SK-N-SH (cell line): ENCODE data around the gene ARL4A.

ENCODE experiments used
- CHD2 ChIP-seq: fragments of 150-350 bp; IDR thresholded peaks from 2 replicates; pipeline ENCODE4 v1.6.1; 2018; ENCODE audit warnings: low read length; ENCODE audit not compliant: partially characterized antibody
- CTCF ChIP-seq: fragments of 200-600 bp; sonication (generic); IDR thresholded peaks from 2 replicates; pipeline ENCODE4 v1.6.1; 2017; ENCODE audit warnings: antibody characterized with exemption, mild to moderate bottlenecking, moderate library complexity
- ELF1 ChIP-seq: IDR thresholded peaks from 2 replicates; pipeline ENCODE4 v1.4.0; 2012
- EZH2phosphoT487 ChIP-seq: fragments of 200-600 bp; sonication (generic); IDR thresholded peaks from 2 replicates; pipeline ENCODE4 v1.6.1; 2017; ENCODE audit warnings: low read depth, mixed run types, mild to moderate bottlenecking, antibody characterized with exemption, moderate library complexity, borderline replicate concordance
- GABPA ChIP-seq: IDR thresholded peaks from 2 replicates; pipeline ENCODE4 v1.4.0; 2012; ENCODE audit warnings: low read depth, mild to moderate bottlenecking
- IRF3 ChIP-seq: fragments of 150-350 bp; IDR thresholded peaks from 2 replicates; pipeline ENCODE4 v1.6.1; 2016; ENCODE audit warnings: mild to moderate bottlenecking, low read depth, low read length
- POLR2AphosphoS5 ChIP-seq: IDR thresholded peaks from 2 replicates; pipeline ENCODE4 v1.6.1; 2012; ENCODE audit warnings: low read depth, low read length
- RAD21 ChIP-seq: IDR thresholded peaks from 2 replicates; pipeline ENCODE4 v1.6.1; 2012; ENCODE audit warnings: mild to moderate bottlenecking, low read length
- TEAD4 ChIP-seq: IDR thresholded peaks from 2 replicates; pipeline ENCODE4 v1.4.0; 2012; ENCODE audit warnings: mild to moderate bottlenecking, borderline replicate concordance; ENCODE audit not compliant: insufficient read depth
- YY1 ChIP-seq: IDR thresholded peaks from 2 replicates; pipeline ENCODE4 v1.4.0; 2012; ENCODE audit warnings: low read depth, mild to moderate bottlenecking
- TF ChIP-seq, protein P1 (sequence below): IDR thresholded peaks from 2 replicates; pipeline ENCODE4 v1.6.1; 2012; ENCODE audit warnings: mild to moderate bottlenecking, low read depth, low read length, moderate library complexity
- TF ChIP-seq, protein P2 (sequence below): IDR thresholded peaks from 2 replicates; pipeline ENCODE4 v1.4.0; 2012; ENCODE audit warnings: low read depth, borderline replicate concordance

DNA sequence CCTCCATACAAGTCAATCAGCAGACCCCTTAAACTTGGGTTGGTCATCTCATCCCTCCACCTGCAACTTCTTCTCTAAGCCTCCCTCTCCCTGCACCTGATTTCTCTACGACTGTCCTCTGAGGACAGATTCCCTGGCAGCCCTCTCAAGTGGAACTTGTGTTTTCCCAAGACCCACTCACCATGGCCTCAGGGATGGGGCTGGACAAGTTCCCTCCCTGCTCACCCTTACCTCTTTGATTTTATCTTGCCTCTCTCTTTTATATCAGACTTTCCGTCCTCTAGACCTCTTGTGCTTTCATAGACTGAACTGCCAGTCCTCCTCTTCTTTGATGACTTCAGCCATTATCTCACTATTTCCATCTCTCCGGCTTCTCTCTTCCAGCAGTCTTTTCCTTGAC, 46.2 kb upstream of the ARL4A start:
- TF ChIP-seq CTCF (no peak), GABPA (no peak), POLR2AphosphoS5 (no peak), ELF1 (no peak), RAD21 (no peak), IRF3 (no peak), YY1 (no peak), EZH2phosphoT487 (no peak), TEAD4 (no peak), CHD2 (no peak)
- TF ChIP-seq, protein P1, sequence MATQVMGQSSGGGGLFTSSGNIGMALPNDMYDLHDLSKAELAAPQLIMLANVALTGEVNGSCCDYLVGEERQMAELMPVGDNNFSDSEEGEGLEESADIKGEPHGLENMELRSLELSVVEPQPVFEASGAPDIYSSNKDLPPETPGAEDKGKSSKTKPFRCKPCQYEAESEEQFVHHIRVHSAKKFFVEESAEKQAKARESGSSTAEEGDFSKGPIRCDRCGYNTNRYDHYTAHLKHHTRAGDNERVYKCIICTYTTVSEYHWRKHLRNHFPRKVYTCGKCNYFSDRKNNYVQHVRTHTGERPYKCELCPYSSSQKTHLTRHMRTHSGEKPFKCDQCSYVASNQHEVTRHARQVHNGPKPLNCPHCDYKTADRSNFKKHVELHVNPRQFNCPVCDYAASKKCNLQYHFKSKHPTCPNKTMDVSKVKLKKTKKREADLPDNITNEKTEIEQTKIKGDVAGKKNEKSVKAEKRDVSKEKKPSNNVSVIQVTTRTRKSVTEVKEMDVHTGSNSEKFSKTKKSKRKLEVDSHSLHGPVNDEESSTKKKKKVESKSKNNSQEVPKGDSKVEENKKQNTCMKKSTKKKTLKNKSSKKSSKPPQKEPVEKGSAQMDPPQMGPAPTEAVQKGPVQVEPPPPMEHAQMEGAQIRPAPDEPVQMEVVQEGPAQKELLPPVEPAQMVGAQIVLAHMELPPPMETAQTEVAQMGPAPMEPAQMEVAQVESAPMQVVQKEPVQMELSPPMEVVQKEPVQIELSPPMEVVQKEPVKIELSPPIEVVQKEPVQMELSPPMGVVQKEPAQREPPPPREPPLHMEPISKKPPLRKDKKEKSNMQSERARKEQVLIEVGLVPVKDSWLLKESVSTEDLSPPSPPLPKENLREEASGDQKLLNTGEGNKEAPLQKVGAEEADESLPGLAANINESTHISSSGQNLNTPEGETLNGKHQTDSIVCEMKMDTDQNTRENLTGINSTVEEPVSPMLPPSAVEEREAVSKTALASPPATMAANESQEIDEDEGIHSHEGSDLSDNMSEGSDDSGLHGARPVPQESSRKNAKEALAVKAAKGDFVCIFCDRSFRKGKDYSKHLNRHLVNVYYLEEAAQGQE, result no peak
- TF ChIP-seq, protein P2, sequence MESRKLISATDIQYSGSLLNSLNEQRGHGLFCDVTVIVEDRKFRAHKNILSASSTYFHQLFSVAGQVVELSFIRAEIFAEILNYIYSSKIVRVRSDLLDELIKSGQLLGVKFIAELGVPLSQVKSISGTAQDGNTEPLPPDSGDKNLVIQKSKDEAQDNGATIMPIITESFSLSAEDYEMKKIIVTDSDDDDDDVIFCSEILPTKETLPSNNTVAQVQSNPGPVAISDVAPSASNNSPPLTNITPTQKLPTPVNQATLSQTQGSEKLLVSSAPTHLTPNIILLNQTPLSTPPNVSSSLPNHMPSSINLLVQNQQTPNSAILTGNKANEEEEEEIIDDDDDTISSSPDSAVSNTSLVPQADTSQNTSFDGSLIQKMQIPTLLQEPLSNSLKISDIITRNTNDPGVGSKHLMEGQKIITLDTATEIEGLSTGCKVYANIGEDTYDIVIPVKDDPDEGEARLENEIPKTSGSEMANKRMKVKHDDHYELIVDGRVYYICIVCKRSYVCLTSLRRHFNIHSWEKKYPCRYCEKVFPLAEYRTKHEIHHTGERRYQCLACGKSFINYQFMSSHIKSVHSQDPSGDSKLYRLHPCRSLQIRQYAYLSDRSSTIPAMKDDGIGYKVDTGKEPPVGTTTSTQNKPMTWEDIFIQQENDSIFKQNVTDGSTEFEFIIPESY, result no peak
